Endodermal cell (in vitro differentiated cells): Measurements from ENCODE around the gene BICRA. TPM values are rescaled to one million over a fixed set of nuclear protein-coding genes. Genes with fewer than 3 reads are reported as not detected.

Source experiments
- DNase-seq: peaks from one replicate; pipeline ENCODE4 v3.0.0-alpha.2; 2017
- H3K27ac ChIP-seq: 2 replicates; pipeline ENCODE4 v1.5.1; 2013; ENCODE audit warnings: mild to moderate bottlenecking, low read depth, low read length, moderate library complexity
- H3K27me3 ChIP-seq: 2 replicates; pipeline ENCODE4 v1.6.1; 2013; ENCODE audit warnings: mild to moderate bottlenecking, low read length, moderate library complexity; ENCODE audit not compliant: insufficient read depth, control insufficient read depth, poor library complexity, severe bottlenecking
- H3K36me3 ChIP-seq: 2 replicates; pipeline ENCODE4 v1.7.0; 2013; ENCODE audit warnings: mild to moderate bottlenecking, low read length, moderate library complexity; ENCODE audit not compliant: control insufficient read depth, insufficient read depth
- H3K4me1 ChIP-seq: one replicate; pipeline ENCODE4 v1.7.0; 2013; ENCODE audit warnings: low read length; ENCODE audit not compliant: control insufficient read depth, insufficient read depth
- H3K4me3 ChIP-seq: 2 replicates; pipeline ENCODE4 v1.5.1; 2013; ENCODE audit warnings: mild to moderate bottlenecking, low read length, moderate library complexity
- H3K9ac ChIP-seq: 2 replicates; pipeline ENCODE4 v1.6.1; 2013; ENCODE audit warnings: mild to moderate bottlenecking, low read length, moderate library complexity; ENCODE audit not compliant: poor library complexity, severe bottlenecking; ENCODE audit errors: extremely low read depth
- H3K9me3 ChIP-seq: 2 replicates; pipeline ENCODE4 v1.6.1; 2013; ENCODE audit warnings: mild to moderate bottlenecking, low read length, moderate library complexity; ENCODE audit not compliant: control insufficient read depth
- H3K27ac Mint-ChIP-seq: 2 replicates; pipeline ENCODE4 v1.8.0; 2020; ENCODE audit warnings: mixed read lengths
- H3K27me3 Mint-ChIP-seq: 2 replicates; pipeline ENCODE4 v1.8.0; 2021; ENCODE audit warnings: mild to moderate bottlenecking, mixed read lengths; ENCODE audit not compliant: insufficient read depth
- H3K36me3 Mint-ChIP-seq: 2 replicates; pipeline ENCODE4 v1.8.0; 2020; ENCODE audit warnings: low read depth, mixed read lengths
- H3K4me1 Mint-ChIP-seq: 2 replicates; pipeline ENCODE4 v1.8.0; 2020; ENCODE audit warnings: mixed read lengths
- H3K4me3 Mint-ChIP-seq: 2 replicates; pipeline ENCODE4 v1.8.0; 2020; ENCODE audit warnings: mild to moderate bottlenecking, moderate library complexity, mixed read lengths
- H3K9me3 Mint-ChIP-seq: 2 replicates; pipeline ENCODE4 v1.8.0; 2020; ENCODE audit warnings: mild to moderate bottlenecking, mixed read lengths
- WGBS, 2 experiments: methylation state at CpG; one replicate each; pipeline versions ENCODE4 v1.1.5 to v1.1.7; 2013; ENCODE audit warnings: missing lambda C conversion rate in 2 of 2, mixed read lengths in 1 of 2; ENCODE audit not compliant: insufficient coverage in 1 of 2, insufficient read length in 1 of 2; 5-methylcytosine and 5-hydroxymethylcytosine counted together
- total RNA-seq, 2 donors: library from RNA; stranded (reverse); fragmentation: NEBNext Ultra II Directional in 1 of 2; extraction: Animal tissue kit (Norgen Biotek cat#: 25700) in 1 of 2; gene quantifications; 2 replicates in 1 of 2; 3 replicates in 1 of 2; pipeline ENCODE4 v1.2.1, GENCODE V29; 2021
- TF ChIP-seq, protein P1 (sequence below): fragments of 200-600 bp; sonication (generic); conservative IDR thresholded peaks from 2 replicates; pipeline ENCODE4 v1.5.0; 2021; ENCODE audit warnings: antibody characterized with exemption, mild to moderate bottlenecking

The BICRA gene
- total RNA-seq, 2 donors from 2014 or later = 30.0 to 30.1 TPM

DNA sequence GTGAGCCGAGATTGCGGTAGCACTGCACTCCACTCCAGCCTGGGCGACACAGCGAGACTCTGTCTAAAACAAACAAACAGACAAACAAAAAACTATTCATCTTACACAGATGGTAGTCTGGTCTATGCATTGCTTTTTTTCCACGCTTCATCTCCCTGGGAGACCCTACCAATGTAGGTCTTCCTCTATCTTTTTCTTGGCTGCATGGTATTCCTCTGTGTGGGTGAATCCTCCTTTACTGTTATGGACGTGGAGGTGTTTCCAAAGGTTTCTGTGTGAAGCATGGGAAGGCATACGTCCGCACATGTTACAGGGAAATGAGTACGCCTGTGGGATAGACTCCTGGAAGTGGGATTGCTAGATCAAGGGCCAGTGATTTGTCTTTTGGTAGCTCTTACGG lies 5.6 kb downstream of the BICRA start:
- peaks cover 24% of the 10 kb centered on the region for H3K36me3 Mint-ChIP-seq

DNA sequence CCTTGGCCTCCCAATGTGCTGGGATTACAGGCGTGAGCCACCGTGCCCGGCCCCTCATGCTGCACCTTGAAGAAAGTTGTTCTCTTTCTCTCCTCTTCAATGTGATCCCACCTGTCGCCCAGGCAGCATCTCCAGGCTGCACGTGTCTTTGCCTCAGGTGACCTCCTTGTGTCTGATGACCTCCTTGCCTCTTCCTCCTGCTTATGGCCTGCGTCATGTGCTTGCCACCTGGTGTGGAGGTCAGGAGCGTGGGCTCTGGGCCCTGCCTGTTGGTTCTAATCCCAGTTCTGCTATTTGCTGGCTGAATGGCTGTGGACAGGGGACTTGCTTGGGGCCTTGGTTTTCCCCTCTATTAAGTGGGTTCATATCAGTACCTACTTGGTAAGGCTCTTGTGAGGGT lies 6.3 kb downstream of the BICRA start:
- Histone ChIP-seq H3K27me3 (no peaks in the 10 kb centered on the region), H3K36me3 (peaks cover 28% of the 10 kb centered on the region), H3K4me3 (no peak overlapping the region), H3K9ac (no peak overlapping the region), H3K4me1 (peaks cover 18% of the 10 kb centered on the region), H3K27ac (no peak overlapping the region), H3K9me3 (no peaks in the 10 kb centered on the region)
- TF ChIP-seq, protein P1, sequence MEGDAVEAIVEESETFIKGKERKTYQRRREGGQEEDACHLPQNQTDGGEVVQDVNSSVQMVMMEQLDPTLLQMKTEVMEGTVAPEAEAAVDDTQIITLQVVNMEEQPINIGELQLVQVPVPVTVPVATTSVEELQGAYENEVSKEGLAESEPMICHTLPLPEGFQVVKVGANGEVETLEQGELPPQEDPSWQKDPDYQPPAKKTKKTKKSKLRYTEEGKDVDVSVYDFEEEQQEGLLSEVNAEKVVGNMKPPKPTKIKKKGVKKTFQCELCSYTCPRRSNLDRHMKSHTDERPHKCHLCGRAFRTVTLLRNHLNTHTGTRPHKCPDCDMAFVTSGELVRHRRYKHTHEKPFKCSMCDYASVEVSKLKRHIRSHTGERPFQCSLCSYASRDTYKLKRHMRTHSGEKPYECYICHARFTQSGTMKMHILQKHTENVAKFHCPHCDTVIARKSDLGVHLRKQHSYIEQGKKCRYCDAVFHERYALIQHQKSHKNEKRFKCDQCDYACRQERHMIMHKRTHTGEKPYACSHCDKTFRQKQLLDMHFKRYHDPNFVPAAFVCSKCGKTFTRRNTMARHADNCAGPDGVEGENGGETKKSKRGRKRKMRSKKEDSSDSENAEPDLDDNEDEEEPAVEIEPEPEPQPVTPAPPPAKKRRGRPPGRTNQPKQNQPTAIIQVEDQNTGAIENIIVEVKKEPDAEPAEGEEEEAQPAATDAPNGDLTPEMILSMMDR = no peak
- 79 to 85% methylated on average over 5 to 7 of the region's 7 CpGs for WGBS, 2 experiments
- no peaks in the 10 kb centered on the region for H3K9me3 Mint-ChIP-seq
- H3K36me3 Mint-ChIP-seq = peaks cover 24% of the 10 kb centered on the region
- H3K4me3 Mint-ChIP-seq = no peak overlapping the region
- no peaks in the 10 kb centered on the region for H3K27me3 Mint-ChIP-seq
- no peak overlapping the region for H3K27ac Mint-ChIP-seq
- peaks cover 48% of the 10 kb centered on the region for H3K4me1 Mint-ChIP-seq
- DNase-seq = no peak

More for the DNA sequence above, 5.6 kb downstream of the BICRA start:
- H3K4me3 ChIP-seq = no peak overlapping the region
- no peaks in the 10 kb centered on the region for H3K27me3 ChIP-seq
- Mint-ChIP-seq H3K27ac (no peak overlapping the region), H3K4me1 (peaks cover 41% of the 10 kb centered on the region), H3K4me3 (no peak overlapping the region), H3K9me3 (no peaks in the 10 kb centered on the region), H3K27me3 (no peaks in the 10 kb centered on the region)
- TF ChIP-seq, protein P1 = no peak
- DNase-seq = no peak
- H3K9ac ChIP-seq = no peak overlapping the region
- WGBS, 2 experiments = 97% methylated on average over 10 of the region's 10 CpGs
- H3K36me3 ChIP-seq = peaks cover 28% of the 10 kb centered on the region
- H3K9me3 ChIP-seq = no peaks in the 10 kb centered on the region
- no peak overlapping the region for H3K27ac ChIP-seq
- H3K4me1 ChIP-seq = peaks cover 18% of the 10 kb centered on the region

DNA sequence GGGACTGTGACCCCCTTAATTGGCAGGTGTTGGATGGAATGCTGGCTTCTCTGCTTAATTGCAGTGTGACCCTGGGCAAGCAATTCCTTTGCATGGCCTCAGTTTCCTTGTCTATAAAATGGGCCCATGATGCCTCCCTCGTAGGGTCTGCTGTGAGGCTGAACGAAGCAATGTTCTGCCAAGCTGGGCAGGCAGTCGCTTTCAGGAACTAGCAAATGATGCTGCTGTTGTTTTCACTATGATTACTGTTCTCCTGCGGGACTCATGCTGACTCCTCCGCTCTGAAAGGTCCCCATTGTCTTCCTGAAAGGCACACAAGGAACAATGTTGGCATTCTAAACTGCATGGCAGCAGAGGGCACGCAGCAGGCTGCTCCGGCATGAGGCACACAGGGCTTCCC lies 6.8 kb downstream of the BICRA start:
- Histone ChIP-seq H3K27me3 (no peaks in the 10 kb centered on the region), H3K4me1 (peaks cover 16% of the 10 kb centered on the region), H3K9me3 (no peaks in the 10 kb centered on the region), H3K4me3 (no peak overlapping the region), H3K27ac (no peak overlapping the region), H3K36me3 (peaks cover 30% of the 10 kb centered on the region), H3K9ac (no peak overlapping the region)
- H3K27ac Mint-ChIP-seq = peak overlapping the region; percentile 70
- WGBS, 2 experiments = 96% methylated on average over 7 of the region's 7 CpGs
- TF ChIP-seq, protein P1 = no peak
- no peak for DNase-seq
- H3K4me3 Mint-ChIP-seq = no peak overlapping the region
- no peaks in the 10 kb centered on the region for H3K9me3 Mint-ChIP-seq
- H3K4me1 Mint-ChIP-seq = peaks cover 47% of the 10 kb centered on the region
- H3K36me3 Mint-ChIP-seq = peaks cover 24% of the 10 kb centered on the region
- no peaks in the 10 kb centered on the region for H3K27me3 Mint-ChIP-seq
